CD4-positive, alpha-beta T cell treated with Interleukin-4 for 4 hours (primary cell): ENCODE measurements around the gene B3GALT5.

ENCODE experiments used
- DNase-seq: peaks from one replicate; pipeline ENCODE4 v3.0.0-alpha.2; 2020

B3GALT5 gene

GRCh38 chr21:39610703-39611102, 2.0 kb upstream of the B3GALT5 start:
- DNase-seq: no peak

DNA sequence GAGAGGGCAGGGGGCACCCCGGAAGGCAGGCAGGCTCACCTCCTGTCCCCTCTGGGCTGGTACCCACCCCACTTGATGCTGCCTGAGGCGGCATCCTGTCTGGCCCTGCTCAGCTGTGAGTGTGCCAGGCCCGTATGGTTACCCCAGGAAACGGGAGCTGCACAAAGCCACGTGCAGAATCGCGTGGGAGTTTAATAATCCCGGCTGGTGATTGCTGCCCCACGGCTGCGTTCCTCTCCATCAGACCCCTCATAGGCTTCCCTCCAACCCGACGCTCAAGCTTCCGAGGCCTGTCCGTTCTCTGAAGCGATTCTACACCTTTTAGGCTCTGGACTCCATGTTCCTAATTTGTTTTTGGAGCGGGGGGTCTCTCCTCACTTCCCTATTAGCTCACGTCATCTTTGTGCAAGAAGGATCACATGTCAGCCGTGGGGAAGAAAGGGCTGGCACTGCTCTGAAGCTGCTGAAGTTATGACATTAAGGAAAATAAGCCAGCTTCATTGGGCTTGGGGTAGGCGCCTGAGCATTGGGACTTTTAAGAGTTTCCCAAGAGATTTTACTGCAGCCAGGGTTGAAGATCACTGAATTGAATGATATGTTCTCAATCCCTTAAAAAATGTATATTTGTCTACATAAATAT, 1.1 kb upstream of the B3GALT5 start:
- no peak for DNase-seq

DNA sequence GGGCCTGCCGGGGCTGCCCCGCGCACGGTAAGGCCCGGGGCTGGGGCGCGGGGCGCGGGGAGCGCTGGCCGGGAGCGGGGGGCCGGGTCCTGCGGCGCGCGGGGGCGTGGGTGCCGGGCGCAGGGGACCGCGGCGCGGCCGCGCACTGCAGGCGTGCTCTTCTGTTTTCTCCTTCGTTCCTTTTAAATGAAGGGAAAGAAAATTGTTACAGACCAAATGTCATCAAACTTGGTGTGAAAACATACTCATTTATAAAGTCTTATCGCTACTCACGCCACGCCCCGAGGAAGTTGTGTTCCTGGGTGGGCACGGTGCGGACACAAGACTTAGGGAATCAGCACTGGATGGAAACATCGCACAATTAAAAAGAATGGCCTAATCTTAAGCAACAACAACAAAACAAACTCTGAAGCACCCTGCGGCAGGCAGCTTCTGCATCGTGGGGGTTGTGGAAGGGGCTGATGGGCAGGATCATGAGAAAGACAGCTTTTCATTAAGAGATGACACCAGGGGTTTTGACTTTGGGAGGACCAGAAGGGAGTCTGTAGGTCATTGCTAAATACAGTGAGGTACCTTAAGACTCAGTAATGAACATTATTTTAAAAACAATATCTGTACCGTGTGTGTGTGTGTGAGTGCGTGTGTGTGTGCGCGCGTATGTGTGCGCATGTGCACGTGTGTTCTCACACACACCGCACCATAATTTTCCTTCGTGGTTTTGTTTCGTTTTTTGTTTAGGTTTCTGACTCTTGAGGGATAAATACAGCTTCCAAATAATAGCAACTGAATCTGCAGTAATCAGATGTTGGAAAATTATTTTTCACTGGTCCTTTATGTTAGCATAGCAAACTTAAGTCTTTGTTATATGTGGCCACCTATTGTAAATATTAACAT, 548 bp downstream of the B3GALT5 start:
- no peak for DNase-seq

GRCh38 chr21:39616211-39616772, 3.6 kb downstream of the B3GALT5 start:
- DNase-seq: no peak

DNA sequence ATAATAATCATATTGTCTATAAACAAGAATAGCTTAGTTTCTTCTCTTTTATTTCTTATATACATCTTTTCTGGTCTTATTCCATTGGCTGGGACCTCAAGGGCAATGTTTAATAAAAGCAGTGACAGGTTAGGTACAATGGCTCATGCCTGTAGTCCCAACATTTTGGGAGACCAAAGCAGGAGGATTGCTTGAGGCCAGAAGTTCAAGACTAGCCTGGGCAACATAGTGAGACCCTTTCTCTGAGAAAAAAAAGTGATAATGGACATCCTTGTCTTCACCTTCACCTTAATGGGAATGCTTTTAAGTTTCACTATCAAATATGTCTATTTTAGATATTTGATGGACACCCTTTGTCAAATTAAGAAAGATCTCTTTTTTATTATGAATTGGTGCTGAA, 8.1 kb downstream of the B3GALT5 start:
- DNase-seq: no peak

DNA sequence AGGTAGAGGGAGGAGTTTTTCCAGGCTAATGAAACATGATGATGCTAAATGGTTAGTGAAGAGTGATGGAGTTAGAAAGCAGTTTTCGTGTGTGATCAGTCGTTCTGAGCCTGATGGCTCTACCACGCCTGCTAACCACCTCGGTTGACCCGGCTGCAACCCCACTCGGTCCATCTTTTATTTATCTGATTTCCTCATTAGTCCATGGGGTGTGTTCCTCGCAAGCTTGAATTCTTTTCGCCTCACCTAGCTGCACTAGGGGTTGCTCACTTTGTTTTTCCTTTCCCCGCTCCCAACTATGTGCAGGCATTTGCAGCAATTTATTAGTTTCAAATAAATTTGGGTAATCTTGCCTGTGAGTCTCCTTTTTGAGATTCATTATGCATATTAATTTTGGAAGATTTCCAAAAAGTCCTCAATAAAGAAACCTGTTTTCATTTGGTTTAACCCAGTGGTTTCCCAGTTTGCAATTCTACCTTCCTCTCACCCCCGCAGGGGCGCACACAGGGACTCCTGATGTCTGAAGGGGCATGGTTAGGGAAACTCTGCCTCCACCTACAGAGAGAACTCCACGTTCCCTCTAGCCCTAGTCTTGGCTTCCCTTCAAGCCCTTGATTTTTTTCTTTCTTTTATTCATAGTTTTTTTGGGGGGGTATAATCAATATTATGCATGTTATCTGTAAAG, 12.6 kb downstream of the B3GALT5 start:
- DNase-seq: no peak

- DNase-seq: no peak
Observed at GRCh38 chr21:39628385-39628784, 15.6 kb downstream of the B3GALT5 start.

GRCh38 chr21:39630191-39630591, 17.5 kb downstream of the B3GALT5 start:
- DNase-seq: no peak

DNA sequence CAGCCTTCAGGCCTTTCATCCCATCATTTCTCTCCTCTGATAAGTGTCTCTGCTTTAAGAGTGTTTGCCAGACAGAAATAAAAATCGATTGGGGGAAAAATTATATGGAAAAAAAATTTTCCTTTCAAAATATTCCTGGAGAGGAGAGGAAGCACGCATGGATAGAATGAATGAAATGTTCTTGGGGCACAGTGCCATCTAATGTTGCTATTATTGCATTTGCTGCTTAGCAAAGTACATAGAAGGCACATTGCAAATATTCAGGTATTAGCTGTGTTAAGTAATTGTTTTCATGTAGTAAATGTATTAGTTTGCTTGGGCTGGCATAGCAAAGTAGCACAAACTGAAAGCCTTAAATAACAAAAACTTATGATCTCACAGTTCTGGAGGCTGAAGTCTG, 18.1 kb downstream of the B3GALT5 start:
- DNase-seq: no peak

DNA sequence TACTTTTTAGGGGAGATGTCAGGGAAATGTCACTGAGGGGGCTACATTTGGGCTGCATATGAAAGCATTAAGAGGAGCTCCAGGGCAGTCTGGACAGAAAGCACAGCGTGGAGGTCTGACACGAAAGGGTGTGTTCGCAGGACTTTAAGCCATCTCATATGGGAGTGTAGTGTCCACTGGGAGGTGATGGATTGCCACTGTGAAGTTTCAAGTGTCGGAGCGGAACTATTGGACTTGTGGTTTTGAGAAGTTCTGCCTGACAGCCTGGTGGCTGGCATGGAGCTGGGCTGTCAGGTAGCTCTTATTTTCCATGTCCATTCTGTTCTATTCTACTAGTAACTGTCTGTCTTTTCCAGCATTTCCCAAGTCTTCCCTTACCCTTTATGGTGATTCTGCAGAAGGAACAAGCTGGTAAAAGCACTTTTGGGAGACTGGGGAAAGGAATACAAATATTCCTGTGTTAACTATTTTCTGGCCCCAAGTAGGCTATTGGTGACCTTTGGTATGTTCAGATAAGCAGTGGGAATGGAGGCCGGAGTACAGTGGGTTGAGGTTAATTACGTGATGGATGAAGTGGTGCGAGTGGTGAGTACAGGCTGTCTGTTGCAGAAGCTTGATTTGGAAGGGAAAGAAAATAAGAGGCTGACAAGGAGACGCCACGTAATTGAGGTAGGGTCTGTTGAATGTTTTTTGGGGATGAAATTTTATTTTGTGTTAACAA, 19.3 kb downstream of the B3GALT5 start:
- no peak for DNase-seq

DNA sequence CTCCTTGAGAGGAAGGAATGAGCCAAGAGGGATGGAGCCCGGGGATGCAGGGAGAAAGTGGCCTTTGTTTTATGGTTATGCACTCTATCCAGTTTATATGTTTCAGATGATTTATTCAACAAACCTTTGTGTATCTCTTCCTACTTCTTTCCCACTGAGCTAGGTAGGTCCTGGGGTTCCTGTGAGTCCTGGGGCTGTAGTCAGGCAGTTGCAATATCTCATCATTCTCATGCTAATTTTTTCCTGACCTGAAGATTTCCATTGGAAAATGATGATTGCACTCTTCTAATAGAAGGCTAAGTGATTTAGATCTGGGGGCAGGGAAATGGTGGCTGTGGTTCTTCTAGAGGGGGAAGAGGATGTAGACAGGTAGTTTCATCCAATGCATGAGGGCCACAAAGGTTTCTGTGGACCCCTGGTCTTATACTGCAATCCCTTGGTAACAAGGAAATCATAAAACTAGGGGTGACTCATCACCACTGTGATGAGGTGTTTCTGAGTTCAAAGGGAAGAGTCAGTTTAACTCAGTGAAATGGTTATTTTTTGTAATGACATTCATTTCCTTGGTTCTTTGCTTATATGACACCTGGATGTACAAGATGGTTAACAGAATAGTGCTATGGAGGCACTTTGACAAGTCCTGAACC, 20.2 kb downstream of the B3GALT5 start:
- DNase-seq: no peak

DNA sequence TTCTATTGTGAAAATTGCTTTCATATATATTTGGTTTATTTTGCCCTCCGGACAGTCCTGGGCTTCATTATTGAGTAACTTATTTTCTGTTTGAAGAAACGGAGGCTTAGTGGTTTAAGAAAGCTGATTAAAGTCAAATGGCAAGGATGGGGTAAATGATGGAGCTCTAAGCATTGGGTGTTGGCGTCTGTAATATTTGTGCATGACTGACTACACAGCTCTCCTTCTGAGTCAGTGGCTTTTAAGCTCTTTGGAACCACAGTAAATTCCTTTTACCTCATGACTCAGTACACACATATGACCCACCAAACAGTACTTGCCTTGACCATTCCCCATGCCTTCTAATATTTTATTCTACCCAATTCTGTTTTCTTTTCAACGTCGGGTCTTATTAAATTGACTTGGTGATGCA, 21.0 kb downstream of the B3GALT5 start:
- no peak for DNase-seq

- no peak for DNase-seq
Observed at GRCh38 chr21:39634507-39634906, 21.8 kb downstream of the B3GALT5 start.

DNA sequence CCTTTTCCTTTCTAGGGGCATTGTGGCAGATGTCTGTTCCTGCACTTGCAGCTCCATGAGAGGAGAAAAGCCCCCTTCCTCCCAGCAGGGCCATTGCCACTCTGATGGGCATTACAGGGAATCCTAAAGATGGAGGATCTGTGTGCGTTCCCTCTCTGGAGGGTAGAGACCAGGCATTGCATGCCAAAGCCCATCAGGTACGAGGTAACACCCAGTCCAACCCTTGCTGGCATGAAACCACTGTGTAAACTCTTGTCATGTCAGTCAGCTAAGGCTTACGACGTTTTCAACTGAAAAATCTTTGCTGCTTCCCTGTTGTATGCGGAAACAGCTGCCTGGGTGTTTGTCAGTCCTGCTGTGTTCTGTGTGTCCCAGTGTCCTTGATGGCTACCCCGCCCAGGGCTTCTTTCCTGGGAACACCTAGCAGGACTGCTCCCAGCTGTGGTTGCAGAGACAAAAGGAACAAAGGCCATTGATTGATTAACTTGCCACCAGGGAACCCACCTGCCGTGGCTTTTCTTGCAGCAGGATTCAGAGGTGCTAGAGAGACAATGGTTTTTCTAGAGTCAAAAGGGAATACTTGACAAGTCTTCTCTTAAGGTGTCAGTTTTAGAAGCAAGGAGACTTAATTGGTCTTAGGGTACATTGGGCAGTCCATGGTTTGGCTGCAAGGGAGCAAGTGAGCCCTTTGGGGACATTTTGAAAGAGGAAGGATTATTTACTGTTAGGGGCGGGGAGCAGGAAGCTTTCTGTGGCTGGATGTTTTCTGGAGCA, 24.6 kb downstream of the B3GALT5 start:
- no peak for DNase-seq

DNA sequence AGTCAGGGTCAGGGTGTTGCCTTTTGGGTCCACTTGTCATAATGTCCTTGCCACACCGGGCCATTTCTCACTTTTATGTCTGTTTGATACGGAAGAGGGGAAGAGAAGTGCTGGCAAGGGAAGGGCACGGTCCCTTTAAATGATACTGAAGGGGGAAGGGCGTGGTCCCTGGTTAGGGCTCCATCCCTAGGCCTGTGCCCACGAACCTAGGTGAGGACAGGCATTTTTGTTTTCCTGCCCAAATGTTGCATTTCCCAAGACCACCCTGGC, 25.2 kb downstream of the B3GALT5 start:
- no peak for DNase-seq

GRCh38 chr21:39638281-39638680, 25.5 kb downstream of the B3GALT5 start:
- DNase-seq: no peak

GRCh38 chr21:39640754-39641153, 28.0 kb downstream of the B3GALT5 start:
- no peak for DNase-seq

- DNase-seq: no peak
Observed at GRCh38 chr21:39641827-39642450, 29.2 kb downstream of the B3GALT5 start.

DNA sequence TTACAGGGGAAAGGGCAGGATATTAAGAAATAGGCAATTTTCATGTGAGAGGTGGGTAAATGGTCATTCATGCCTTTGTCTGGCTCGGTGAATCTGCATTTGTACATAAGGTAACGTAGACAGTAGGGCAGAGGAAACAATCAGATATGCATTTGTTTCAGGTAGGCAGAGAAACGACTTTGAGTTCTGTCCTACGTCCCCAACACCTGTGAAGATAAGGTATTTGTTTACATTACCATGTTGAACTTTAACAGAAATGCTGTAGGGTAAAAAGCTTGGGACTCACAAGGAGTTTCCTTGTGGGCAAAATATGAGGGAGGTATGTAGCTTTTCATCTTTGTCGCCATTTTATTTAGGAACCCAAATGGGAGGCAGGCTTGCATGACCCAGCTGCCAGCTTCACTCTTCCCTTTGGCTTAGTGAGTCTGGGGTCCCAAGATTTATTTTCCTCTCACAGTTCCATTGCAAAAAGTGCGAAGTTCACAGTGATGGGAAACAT, 31.4 kb downstream of the B3GALT5 start:
- DNase-seq: no peak

GRCh38 chr21:39645331-39645730, 32.6 kb downstream of the B3GALT5 start:
- no peak for DNase-seq

DNA sequence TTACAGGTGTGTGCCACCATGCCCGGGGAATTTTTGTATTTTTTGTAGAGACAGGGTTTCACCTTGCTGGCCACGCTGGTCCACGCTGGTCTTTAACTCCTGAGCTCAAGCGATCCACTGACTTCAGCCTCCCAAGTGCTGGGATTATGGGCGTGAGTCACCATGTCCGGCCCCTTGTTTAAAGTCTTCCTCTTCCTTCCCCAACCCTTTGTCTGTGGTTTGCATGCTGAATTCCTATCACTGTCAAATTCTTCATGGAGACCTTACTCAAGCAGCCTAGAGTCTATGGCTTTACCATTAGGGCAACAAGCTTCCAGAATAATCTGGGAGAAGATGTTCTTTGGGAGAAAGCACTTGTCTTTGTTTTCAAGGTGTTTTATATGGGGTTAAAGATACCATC, 34.7 kb downstream of the B3GALT5 start:
- DNase-seq: no peak
